ENCODE data around the gene E4F1.

GRCh38 chr16:2213817-2214718 lies 9.3 kb upstream of the E4F1 start:
- TF ChIP-seq CTCF (IDR thresholded peaks at IDR 0.05; ENCODE audit: low read depth, low read length) (no peak), EZH2phosphoT487 (IDR thresholded peaks at IDR 0.05; ENCODE audit: low read depth) (no peak)

Data from OCI-LY3 (cell line).